Endothelial cell (in vitro differentiated cells): Measurements from ENCODE around the gene TMED4. TPM values are rescaled to one million over a fixed set of nuclear protein-coding genes. Genes with fewer than 3 reads are reported as not detected.

Source experiments
- DNase-seq: peaks from one replicate; pipeline ENCODE4 v3.0.0; 2021; ENCODE audit warnings: low spot score
- H3K27ac Mint-ChIP-seq: one replicate; pipeline ENCODE4 v1.8.0; 2021; ENCODE audit warnings: mixed read lengths, inconsistent platforms; ENCODE audit not compliant: unreplicated experiment
- H3K27me3 Mint-ChIP-seq: one replicate; pipeline ENCODE4 v1.8.0; 2021; ENCODE audit warnings: mild to moderate bottlenecking, moderate library complexity, mixed read lengths, inconsistent platforms; ENCODE audit not compliant: unreplicated experiment
- H3K36me3 Mint-ChIP-seq: one replicate; pipeline ENCODE4 v1.8.0; 2021; ENCODE audit warnings: mild to moderate bottlenecking, low read depth, mixed read lengths, inconsistent platforms; ENCODE audit not compliant: unreplicated experiment
- H3K4me1 Mint-ChIP-seq: one replicate; pipeline ENCODE4 v1.8.0; 2021; ENCODE audit warnings: mild to moderate bottlenecking, mixed read lengths, inconsistent platforms; ENCODE audit not compliant: unreplicated experiment
- H3K4me3 Mint-ChIP-seq: one replicate; pipeline ENCODE4 v1.8.0; 2021; ENCODE audit warnings: mild to moderate bottlenecking, mixed read lengths, inconsistent platforms; ENCODE audit not compliant: unreplicated experiment
- H3K9me3 Mint-ChIP-seq: one replicate; pipeline ENCODE4 v1.8.0; 2021; ENCODE audit warnings: mixed read lengths, inconsistent platforms; ENCODE audit not compliant: unreplicated experiment
- CTCF ChIP-seq: fragments of 200-600 bp; sonication (generic); IDR thresholded peaks from one replicate; pipeline ENCODE4 v1.5.0; 2021; ENCODE audit warnings: antibody characterized with exemption; ENCODE audit not compliant: unreplicated experiment
- long read RNA-seq: library from polyadenylated mRNA; unstranded; transcript quantifications from one replicate; pipeline ENCODE4 v2.0.0, GENCODE V29; 2020; ENCODE audit not compliant: unreplicated experiment
- total RNA-seq: library from RNA; stranded (reverse); fragmentation: NEBNext Ultra II Directional; extraction: Animal tissue kit (Norgen Biotek cat#: 25700); gene quantifications from one replicate; pipeline ENCODE4 v1.2.1, GENCODE V29; 2021; ENCODE audit not compliant: unreplicated experiment

Gene TMED4
- total RNA-seq, result 79.4 TPM
- long read RNA-seq, transcript TMED4-203 (5 exons, 2,322 nt), result major isoform, 35 of 51 reads
- long read RNA-seq, partial matches to known transcripts, result 2 of 51 reads
- long read RNA-seq, other reads (novel, unspliced or antisense), result 12 of 51 reads

DNA sequence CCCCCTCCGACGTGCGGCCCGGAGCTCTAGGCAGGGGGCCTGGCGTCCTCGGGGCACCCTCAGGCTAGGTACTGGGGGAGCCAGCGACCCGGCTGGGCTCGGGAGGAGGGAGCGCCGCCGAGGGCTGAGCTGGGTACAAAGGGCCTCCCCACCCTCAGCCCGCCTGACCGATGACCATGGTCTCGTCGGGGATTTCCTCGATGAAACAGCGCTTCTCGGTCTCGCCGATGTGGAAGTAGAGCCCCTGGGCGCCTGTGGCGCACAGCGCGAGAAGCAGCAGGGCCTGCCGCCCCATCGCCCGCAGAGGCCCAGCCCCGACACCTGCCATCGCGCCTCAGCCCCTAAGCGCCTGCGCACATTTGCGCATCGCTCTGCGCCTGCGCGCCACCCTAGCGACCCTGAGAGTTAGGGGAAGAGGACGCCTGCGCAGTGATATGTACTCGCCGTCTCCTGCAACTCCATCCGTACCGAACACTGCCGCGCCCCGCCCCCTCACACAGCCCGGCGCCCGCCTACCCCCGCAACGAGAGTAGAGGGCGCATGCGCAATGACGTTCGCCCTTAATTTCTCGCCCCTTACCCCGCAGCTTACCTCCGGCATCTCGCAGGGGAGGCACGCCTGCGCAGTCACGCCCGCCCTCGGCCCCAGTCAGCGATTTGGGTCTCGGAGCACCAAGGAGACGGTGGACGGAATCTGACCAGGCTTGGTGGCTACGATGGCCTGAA lies at the start of gene TMED4:
Gene TMED4 (minus strand): TSS at position 353 of the 725 bp plus-strand sequence. CDS start 25 bp downstream, at position 328.
- no peaks in the 10 kb centered on the region for H3K9me3 Mint-ChIP-seq
- TF ChIP-seq CTCF, result no peak
- H3K36me3 Mint-ChIP-seq, result peaks cover 18% of the 10 kb centered on the region
- peak within 1 kb of the TSS; percentile 92 for H3K4me3 Mint-ChIP-seq
- peak; percentile 100 for DNase-seq
- H3K27ac Mint-ChIP-seq, result peak within 1 kb of the TSS; percentile 89
- H3K27me3 Mint-ChIP-seq, result peaks cover 4% of the 10 kb centered on the region
- H3K4me1 Mint-ChIP-seq, result peaks cover 5% of the 10 kb centered on the region

GRCh38 chr7:44631458-44632115 lies 49.6 kb upstream of the TMED4 start:
- H3K27me3 Mint-ChIP-seq, result peaks cover 4% of the 10 kb centered on the region
- no peaks in the 10 kb centered on the region for H3K36me3 Mint-ChIP-seq
- DNase-seq, result no peak
- no peak overlapping the region for H3K4me3 Mint-ChIP-seq
- no peaks in the 10 kb centered on the region for H3K9me3 Mint-ChIP-seq
- peaks cover 24% of the 10 kb centered on the region for H3K4me1 Mint-ChIP-seq
- peak overlapping the region; percentile 48 for H3K27ac Mint-ChIP-seq
- no peak for TF ChIP-seq CTCF

DNA sequence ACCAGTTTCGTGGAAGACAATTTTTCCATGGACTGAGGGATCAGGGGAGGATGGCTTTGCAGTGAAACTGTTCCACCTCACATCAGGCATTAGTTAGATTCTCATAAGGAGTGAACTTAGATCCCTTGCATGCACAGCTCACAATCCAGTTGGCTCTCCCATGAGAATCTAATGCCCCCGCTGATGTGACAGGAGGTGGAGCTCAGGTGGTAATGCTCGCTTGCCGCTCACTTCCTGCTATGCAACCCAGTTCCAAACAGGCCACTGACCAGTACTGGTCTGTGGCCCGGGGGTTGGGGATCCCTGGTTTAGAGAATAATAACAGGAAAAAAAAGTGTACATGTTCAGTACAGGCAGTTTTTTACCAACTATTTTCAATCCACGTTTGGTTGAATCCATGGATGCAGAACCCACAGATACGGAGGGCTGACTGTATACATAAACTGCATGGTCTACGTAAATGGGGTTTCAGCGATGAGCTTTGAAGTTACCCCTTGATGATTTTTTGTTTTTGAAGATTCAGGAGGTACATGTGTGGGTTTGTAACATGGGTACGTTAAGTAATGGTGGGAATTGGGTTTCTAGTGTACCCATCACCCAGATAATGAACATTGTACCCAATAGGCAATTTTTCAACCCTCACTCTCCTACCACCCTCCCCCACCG lies 48.9 kb upstream of the TMED4 start:
- Mint-ChIP-seq H3K36me3 (peaks cover 3% of the 10 kb centered on the region), H3K27ac (no peak overlapping the region), H3K9me3 (no peaks in the 10 kb centered on the region), H3K4me3 (no peak overlapping the region), H3K4me1 (peaks cover 24% of the 10 kb centered on the region), H3K27me3 (peaks cover 4% of the 10 kb centered on the region)
- no peak for TF ChIP-seq CTCF
- DNase-seq, result no peak

DNA sequence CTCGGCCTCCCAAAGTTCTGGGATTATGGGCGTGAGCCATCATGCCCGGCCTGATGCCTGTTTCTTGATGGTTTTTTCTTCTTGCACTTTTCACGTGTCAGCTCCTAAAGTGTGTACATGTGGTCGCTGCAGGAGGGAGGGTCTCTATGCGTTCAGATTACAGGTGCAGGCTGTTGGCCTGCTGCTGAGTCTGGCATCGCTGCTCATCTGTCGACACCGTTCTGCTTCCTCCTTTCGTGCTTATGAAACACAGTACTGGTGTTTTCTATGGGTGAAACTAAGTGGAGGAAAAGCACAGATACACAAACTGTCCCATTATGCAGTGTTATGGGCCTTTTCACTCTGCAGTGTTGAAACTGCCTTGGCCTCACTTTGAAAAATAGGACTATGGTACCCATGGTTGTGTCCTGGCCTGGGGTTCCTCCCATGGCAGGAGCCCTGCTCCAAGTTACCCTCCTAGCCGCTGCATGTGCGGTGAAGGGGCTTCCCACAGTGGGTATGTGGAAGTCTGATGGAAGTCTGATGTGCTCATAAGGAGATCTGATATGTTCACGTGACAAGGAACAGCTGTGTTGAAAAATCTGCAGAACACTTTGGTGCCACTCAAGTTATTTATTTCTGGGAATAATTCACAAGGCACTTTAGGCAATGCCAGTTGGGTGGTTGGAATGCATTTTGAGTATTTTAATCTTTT lies 47.9 kb upstream of the TMED4 start:
- H3K27ac Mint-ChIP-seq, result no peak overlapping the region
- H3K9me3 Mint-ChIP-seq, result no peaks in the 10 kb centered on the region

More for the DNA sequence above, 47.9 kb upstream of the TMED4 start:
- no peak for TF ChIP-seq CTCF
- peaks cover 3% of the 10 kb centered on the region for H3K27me3 Mint-ChIP-seq
- no peak for DNase-seq
- peaks cover 3% of the 10 kb centered on the region for H3K36me3 Mint-ChIP-seq
- H3K4me3 Mint-ChIP-seq, result no peak overlapping the region
- peaks cover 24% of the 10 kb centered on the region for H3K4me1 Mint-ChIP-seq
